HEK293 (cell line): ENCODE measurements around the gene IRF8.

ENCODE experiments used
- CTCF ChIA-PET: fragments of 350-600 bp; formaldehyde crosslinking; extraction: SDS; loops from one replicate; lab custom pipeline; 2021; ENCODE audit warnings: antibody characterized with exemption; lab: Yijun Ruan, JAX
- POLR2A ChIA-PET: fragments of 300-600 bp; formaldehyde crosslinking; extraction: SDS; loops from one replicate; lab custom pipeline; 2020; ENCODE audit warnings: antibody characterized with exemption, inconsistent platforms; lab: Yijun Ruan, JAX
- H3K27ac ChIP-seq: fragments of 200-500 bp; sonication (Bioruptor generic); 2 replicates; pipeline ENCODE4 v1.5.1; 2014; ENCODE audit warnings: low read depth, low read length, control low read depth, inconsistent platforms; ENCODE audit errors: extremely low read depth
- H3K36me3 ChIP-seq, 2 experiments: fragments of 200-500 bp in 1 of 2; sonication (Bioruptor generic) in 1 of 2; 1 replicate in 1 of 2; 2 replicates in 1 of 2; pipeline ENCODE4 v1.5.1; 2014 to 2017; ENCODE audit warnings: inconsistent platforms in 2 of 2, low read length in 2 of 2; ENCODE audit not compliant: control insufficient read depth in 2 of 2, insufficient read depth in 1 of 2
- H3K4me1 ChIP-seq: fragments of 200-500 bp; sonication (Bioruptor generic); 2 replicates; pipeline ENCODE4 v1.5.1; 2014; ENCODE audit warnings: mild to moderate bottlenecking, low read length, inconsistent platforms; ENCODE audit not compliant: control insufficient read depth, insufficient read depth
- H3K4me3 ChIP-seq: 2 replicates; pipeline ENCODE4 v1.5.1; 2011; ENCODE audit warnings: low read depth, mild to moderate bottlenecking, control low read depth, low read length, moderate library complexity
- H3K9me3 ChIP-seq: fragments of 200-500 bp; sonication (Bioruptor generic); 2 replicates; pipeline ENCODE4 v1.5.1; 2014; ENCODE audit warnings: low read depth, low read length, inconsistent platforms; ENCODE audit not compliant: control insufficient read depth, insufficient read depth
- GFI1B ChIP-seq: fragments of 450-650 bp; formaldehyde crosslinking; IDR thresholded peaks from 2 replicates; pipeline ENCODE4 v1.5.1; 2016; ENCODE audit warnings: missing biosample characterization, missing genetic modification characterization
- GLI2 ChIP-seq: fragments of 450-650 bp; formaldehyde crosslinking; IDR thresholded peaks from 2 replicates; pipeline ENCODE4; 2017; ENCODE audit warnings: missing biosample characterization, missing genetic modification characterization, low read depth, borderline replicate concordance
- GLIS2 ChIP-seq: fragments of 450-650 bp; formaldehyde crosslinking; IDR thresholded peaks from 2 replicates; pipeline ENCODE4 v1.5.1; 2016; ENCODE audit warnings: missing biosample characterization, missing genetic modification characterization
- KLF1 ChIP-seq: fragments of 450-650 bp; formaldehyde crosslinking; IDR thresholded peaks from 2 replicates; pipeline ENCODE4 v1.5.1; 2016; ENCODE audit warnings: missing biosample characterization, missing genetic modification characterization
- RBAK ChIP-seq: fragments of 450-650 bp; formaldehyde crosslinking; IDR thresholded peaks from 2 replicates; pipeline ENCODE4 v1.5.1; 2016; ENCODE audit warnings: missing biosample characterization, missing genetic modification characterization
- ZFP69B ChIP-seq: fragments of 450-650 bp; formaldehyde crosslinking; IDR thresholded peaks from 2 replicates; pipeline ENCODE4 v1.5.1; 2016; ENCODE audit warnings: missing biosample characterization, missing genetic modification characterization
- ZIC2 ChIP-seq: fragments of 450-650 bp; formaldehyde crosslinking; IDR thresholded peaks from 2 replicates; pipeline ENCODE4 v1.5.1; 2016; ENCODE audit warnings: missing biosample characterization, missing genetic modification characterization
- ZNF169 ChIP-seq: fragments of 450-650 bp; formaldehyde crosslinking; IDR thresholded peaks from 2 replicates; pipeline ENCODE4 v1.5.1; 2016; ENCODE audit warnings: missing biosample characterization, missing genetic modification characterization
- ZNF174 ChIP-seq: fragments of 450-650 bp; formaldehyde crosslinking; IDR thresholded peaks from 2 replicates; pipeline ENCODE4 v1.5.0; 2017; ENCODE audit warnings: missing biosample characterization, mild to moderate bottlenecking, missing genetic modification characterization
- ZNF311 ChIP-seq: fragments of 450-650 bp; formaldehyde crosslinking; IDR thresholded peaks from 2 replicates; pipeline ENCODE4 v1.5.1; 2017; ENCODE audit warnings: missing biosample characterization, missing genetic modification characterization, borderline replicate concordance
- ZNF341 ChIP-seq: fragments of 450-650 bp; formaldehyde crosslinking; IDR thresholded peaks from 2 replicates; pipeline ENCODE4; 2016; ENCODE audit warnings: low read depth, missing biosample characterization, missing genetic modification characterization
- ZNF350 ChIP-seq: fragments of 450-650 bp; formaldehyde crosslinking; IDR thresholded peaks from 2 replicates; pipeline ENCODE4 v1.5.0; 2017; ENCODE audit warnings: missing biosample characterization, mild to moderate bottlenecking, missing genetic modification characterization
- ZNF426 ChIP-seq: fragments of 450-650 bp; formaldehyde crosslinking; IDR thresholded peaks from 2 replicates; pipeline ENCODE4 v1.5.1; 2017; ENCODE audit warnings: missing biosample characterization, missing genetic modification characterization, mild to moderate bottlenecking, inconsistent platforms, moderate library complexity
- ZNF529 ChIP-seq: fragments of 450-650 bp; formaldehyde crosslinking; IDR thresholded peaks from 2 replicates; pipeline ENCODE4 v1.5.1; 2017; ENCODE audit warnings: missing genetic modification characterization, missing biosample characterization; ENCODE audit not compliant: insufficient replicate concordance
- ZNF558 ChIP-seq: fragments of 450-650 bp; formaldehyde crosslinking; IDR thresholded peaks from 2 replicates; pipeline ENCODE4 v1.5.1; 2016; ENCODE audit warnings: missing biosample characterization, missing genetic modification characterization
- ZNF571 ChIP-seq: fragments of 450-650 bp; formaldehyde crosslinking; IDR thresholded peaks from 2 replicates; pipeline ENCODE4 v1.5.0; 2017; ENCODE audit warnings: missing biosample characterization, missing genetic modification characterization
- ZNF792 ChIP-seq: fragments of 450-650 bp; formaldehyde crosslinking; IDR thresholded peaks from 2 replicates; pipeline ENCODE4 v1.5.1; 2016; ENCODE audit warnings: missing biosample characterization, missing genetic modification characterization
- TF ChIP-seq, protein P1 (sequence below): fragments of 450-650 bp; formaldehyde crosslinking; IDR thresholded peaks from 2 replicates; pipeline ENCODE4 v1.5.1; 2016; ENCODE audit warnings: missing biosample characterization, missing genetic modification characterization
- TF ChIP-seq, protein P2 (sequence below): fragments of 450-650 bp; formaldehyde crosslinking; IDR thresholded peaks from 2 replicates; pipeline ENCODE4 v1.5.1; 2017; ENCODE audit warnings: missing biosample characterization, mild to moderate bottlenecking, missing genetic modification characterization, moderate library complexity
- TF ChIP-seq, protein P3 (sequence below): fragments of 450-650 bp; formaldehyde crosslinking; IDR thresholded peaks from 2 replicates; pipeline ENCODE4 v1.5.1; 2016; ENCODE audit warnings: missing biosample characterization, missing genetic modification characterization
- TF ChIP-seq, protein P4 (sequence below): fragments of 450-650 bp; formaldehyde crosslinking; IDR thresholded peaks from 2 replicates; pipeline ENCODE4 v1.5.1; 2017; ENCODE audit warnings: missing biosample characterization, missing genetic modification characterization

IRF8 gene

DNA sequence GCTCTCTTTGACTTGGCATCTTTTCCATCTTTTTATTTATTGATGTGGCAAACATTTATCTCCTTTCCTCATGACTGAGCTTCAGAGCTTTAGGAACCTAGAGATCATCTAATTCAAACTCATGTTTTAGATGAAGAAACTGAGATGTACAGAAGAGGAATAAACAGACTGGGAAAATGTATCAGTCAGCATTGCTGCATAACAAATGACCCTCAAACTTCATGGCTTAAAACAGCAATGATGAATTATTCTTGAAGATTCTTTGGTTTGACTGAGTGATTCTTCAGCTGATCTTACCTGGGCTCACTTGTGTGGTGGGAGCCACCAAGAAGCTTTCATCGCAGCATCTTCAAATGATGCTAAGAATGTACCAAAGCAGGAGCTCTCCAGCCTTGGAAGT is 44.0 kb upstream of the IRF8 start:
- TF ChIP-seq, protein P1, sequence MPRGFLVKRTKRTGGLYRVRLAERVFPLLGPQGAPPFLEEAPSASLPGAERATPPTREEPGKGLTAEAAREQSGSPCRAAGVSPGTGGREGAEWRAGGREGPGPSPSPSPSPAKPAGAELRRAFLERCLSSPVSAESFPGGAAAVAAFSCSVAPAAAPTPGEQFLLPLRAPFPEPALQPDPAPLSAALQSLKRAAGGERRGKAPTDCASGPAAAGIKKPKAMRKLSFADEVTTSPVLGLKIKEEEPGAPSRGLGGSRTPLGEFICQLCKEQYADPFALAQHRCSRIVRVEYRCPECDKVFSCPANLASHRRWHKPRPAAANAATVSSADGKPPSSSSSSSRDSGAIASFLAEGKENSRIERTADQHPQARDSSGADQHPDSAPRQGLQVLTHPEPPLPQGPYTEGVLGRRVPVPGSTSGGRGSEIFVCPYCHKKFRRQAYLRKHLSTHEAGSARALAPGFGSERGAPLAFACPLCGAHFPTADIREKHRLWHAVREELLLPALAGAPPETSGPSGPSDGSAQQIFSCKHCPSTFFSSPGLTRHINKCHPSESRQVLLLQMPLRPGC (tag by site-specific recombination), result no peak
- TF ChIP-seq ZNF792 (tag by site-specific recombination), result no peak
- TF ChIP-seq RBAK (tag by site-specific recombination), result peak; percentile 93
- ChIA-PET CTCF (no interaction called here), POLR2A (no interaction called here)
- Histone ChIP-seq H3K36me3 (no peaks in the 10 kb centered on the region), H3K27ac (no peak overlapping the region), H3K4me3 (no peak overlapping the region), H3K9me3 (no peaks in the 10 kb centered on the region), H3K4me1 (no peaks in the 10 kb centered on the region)

DNA sequence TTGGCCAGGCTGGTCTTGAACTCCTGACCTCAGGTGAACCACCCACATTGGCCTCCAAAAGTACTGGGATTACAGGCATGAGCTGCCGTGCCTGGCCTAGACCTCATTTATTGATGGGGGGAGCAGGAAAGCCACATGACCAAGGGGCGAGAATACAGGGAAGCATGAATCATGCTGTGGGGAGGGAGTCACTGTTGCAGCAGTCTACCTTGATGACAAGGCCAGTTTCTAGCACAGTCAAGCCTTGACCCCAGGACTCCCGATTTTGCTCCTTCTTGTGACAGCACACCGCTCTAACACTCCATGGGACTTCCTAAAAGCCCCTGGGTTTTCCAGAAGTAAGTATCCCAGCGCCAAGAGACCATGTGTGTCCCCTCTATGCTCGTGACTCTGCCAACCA is 42.9 kb upstream of the IRF8 start:
- TF ChIP-seq ZNF169 (tag by site-specific recombination) (0 out of 2 replicates have a peak, but pooled peaks have one; percentile 48), GLIS2 (tag by site-specific recombination) (no peak)
- Histone ChIP-seq H3K9me3 (no peaks in the 10 kb centered on the region), H3K27ac (no peak overlapping the region), H3K36me3 (no peaks in the 10 kb centered on the region), H3K4me3 (no peak overlapping the region), H3K4me1 (no peaks in the 10 kb centered on the region)
- CTCF ChIA-PET, result interaction anchor here (0.6 kb wide), 1 partner anchor 217 kb away, joined by 3 read pairs; no protein-coding TSS in a partner anchor
- POLR2A ChIA-PET, result no interaction called here

DNA sequence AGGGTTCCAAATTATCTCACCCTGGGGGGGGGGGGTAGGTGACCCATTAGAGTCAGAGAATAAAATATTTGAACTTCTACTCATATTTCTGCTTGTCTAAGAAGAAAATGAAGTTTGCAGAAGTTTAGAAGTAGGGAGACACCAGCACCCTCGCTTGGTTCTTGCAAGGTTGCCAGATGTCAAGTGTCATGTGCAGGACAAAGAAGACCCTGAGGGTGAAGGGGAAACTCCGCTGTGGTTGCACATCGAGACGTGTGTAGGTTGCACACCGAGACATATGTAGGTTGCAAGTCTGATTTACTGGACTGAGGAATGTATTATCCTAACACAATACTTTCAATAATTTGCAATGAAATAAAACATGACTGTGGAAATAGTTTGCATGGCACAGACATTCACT is 42.4 kb upstream of the IRF8 start:
- H3K27ac ChIP-seq, result no peak overlapping the region
- H3K9me3 ChIP-seq, result no peaks in the 10 kb centered on the region
- POLR2A ChIA-PET, result no interaction called here
- CTCF ChIA-PET, result no interaction called here
- no peaks in the 10 kb centered on the region for H3K36me3 ChIP-seq
- no peaks in the 10 kb centered on the region for H3K4me1 ChIP-seq
- no peak overlapping the region for H3K4me3 ChIP-seq
- TF ChIP-seq ZNF341 (tag by site-specific recombination) (no peak), ZNF174 (tag by site-specific recombination) (no peak), KLF1 (tag by site-specific recombination) (no peak), ZNF529 (no peak), ZNF426 (tag by site-specific recombination) (no peak), ZNF350 (tag by site-specific recombination) (no peak), ZNF311 (tag by site-specific recombination) (no peak), GFI1B (tag by site-specific recombination) (no peak), GLI2 (no peak), ZNF558 (tag by site-specific recombination) (no peak), ZNF571 (tag by site-specific recombination) (no peak), GLIS2 (tag by site-specific recombination) (no peak), ZFP69B (no peak), ZIC2 (tag by site-specific recombination) (no peak)
- TF ChIP-seq, protein P2, sequence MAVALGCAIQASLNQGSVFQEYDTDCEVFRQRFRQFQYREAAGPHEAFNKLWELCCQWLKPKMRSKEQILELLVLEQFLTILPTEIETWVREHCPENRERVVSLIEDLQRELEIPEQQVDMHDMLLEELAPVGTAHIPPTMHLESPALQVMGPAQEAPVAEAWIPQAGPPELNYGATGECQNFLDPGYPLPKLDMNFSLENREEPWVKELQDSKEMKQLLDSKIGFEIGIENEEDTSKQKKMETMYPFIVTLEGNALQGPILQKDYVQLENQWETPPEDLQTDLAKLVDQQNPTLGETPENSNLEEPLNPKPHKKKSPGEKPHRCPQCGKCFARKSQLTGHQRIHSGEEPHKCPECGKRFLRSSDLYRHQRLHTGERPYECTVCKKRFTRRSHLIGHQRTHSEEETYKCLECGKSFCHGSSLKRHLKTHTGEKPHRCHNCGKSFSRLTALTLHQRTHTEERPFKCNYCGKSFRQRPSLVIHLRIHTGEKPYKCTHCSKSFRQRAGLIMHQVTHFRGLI (tag by site-specific recombination), result no peak
- TF ChIP-seq, protein P3, sequence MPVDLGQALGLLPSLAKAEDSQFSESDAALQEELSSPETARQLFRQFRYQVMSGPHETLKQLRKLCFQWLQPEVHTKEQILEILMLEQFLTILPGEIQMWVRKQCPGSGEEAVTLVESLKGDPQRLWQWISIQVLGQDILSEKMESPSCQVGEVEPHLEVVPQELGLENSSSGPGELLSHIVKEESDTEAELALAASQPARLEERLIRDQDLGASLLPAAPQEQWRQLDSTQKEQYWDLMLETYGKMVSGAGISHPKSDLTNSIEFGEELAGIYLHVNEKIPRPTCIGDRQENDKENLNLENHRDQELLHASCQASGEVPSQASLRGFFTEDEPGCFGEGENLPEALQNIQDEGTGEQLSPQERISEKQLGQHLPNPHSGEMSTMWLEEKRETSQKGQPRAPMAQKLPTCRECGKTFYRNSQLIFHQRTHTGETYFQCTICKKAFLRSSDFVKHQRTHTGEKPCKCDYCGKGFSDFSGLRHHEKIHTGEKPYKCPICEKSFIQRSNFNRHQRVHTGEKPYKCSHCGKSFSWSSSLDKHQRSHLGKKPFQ (tag by site-specific recombination), result no peak
- TF ChIP-seq, protein P4, sequence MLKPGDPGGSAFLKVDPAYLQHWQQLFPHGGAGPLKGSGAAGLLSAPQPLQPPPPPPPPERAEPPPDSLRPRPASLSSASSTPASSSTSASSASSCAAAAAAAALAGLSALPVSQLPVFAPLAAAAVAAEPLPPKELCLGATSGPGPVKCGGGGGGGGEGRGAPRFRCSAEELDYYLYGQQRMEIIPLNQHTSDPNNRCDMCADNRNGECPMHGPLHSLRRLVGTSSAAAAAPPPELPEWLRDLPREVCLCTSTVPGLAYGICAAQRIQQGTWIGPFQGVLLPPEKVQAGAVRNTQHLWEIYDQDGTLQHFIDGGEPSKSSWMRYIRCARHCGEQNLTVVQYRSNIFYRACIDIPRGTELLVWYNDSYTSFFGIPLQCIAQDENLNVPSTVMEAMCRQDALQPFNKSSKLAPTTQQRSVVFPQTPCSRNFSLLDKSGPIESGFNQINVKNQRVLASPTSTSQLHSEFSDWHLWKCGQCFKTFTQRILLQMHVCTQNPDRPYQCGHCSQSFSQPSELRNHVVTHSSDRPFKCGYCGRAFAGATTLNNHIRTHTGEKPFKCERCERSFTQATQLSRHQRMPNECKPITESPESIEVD (tag by site-specific recombination), result no peak
